Stimulated activated CD4-positive, alpha-beta T cell treated with anti-CD3 and anti-CD28 coated beads, Interleukin-15, amount 100 ng/mL, for 24 hours (primary cell): ENCODE data around the gene ERBB4.

Experiments used
- DNase-seq: peaks from one replicate; pipeline ENCODE4 v3.0.0-alpha.2; 2020

The ERBB4 gene

GRCh38 chr2:211981451-211981850 is 557.2 kb downstream of the ERBB4 start:
- no peak for DNase-seq

- no peak for DNase-seq
Observed at GRCh38 chr2:211976076-211976475, 562.5 kb downstream of the ERBB4 start.

- no peak for DNase-seq
Observed at GRCh38 chr2:211967234-211967633, 571.4 kb downstream of the ERBB4 start.

GRCh38 chr2:211963969-211964368 is 574.6 kb downstream of the ERBB4 start:
- no peak for DNase-seq

- DNase-seq = no peak
Observed at GRCh38 chr2:211957799-211958198, 580.8 kb downstream of the ERBB4 start.

GRCh38 chr2:211955648-211956047 is 583.0 kb downstream of the ERBB4 start:
- DNase-seq = no peak

- no peak for DNase-seq
Observed at GRCh38 chr2:211948932-211949331, 589.7 kb downstream of the ERBB4 start.

GRCh38 chr2:211946960-211947359 is 591.6 kb downstream of the ERBB4 start:
- DNase-seq = no peak

- DNase-seq = no peak
Observed at GRCh38 chr2:211944572-211944971, 594.0 kb downstream of the ERBB4 start.

GRCh38 chr2:211942153-211942552 is 596.4 kb downstream of the ERBB4 start:
- no peak for DNase-seq

- no peak for DNase-seq
Observed at GRCh38 chr2:211941216-211941747, 597.3 kb downstream of the ERBB4 start.

- DNase-seq = no peak
Observed at GRCh38 chr2:211939177-211939576, 599.4 kb downstream of the ERBB4 start.

- no peak for DNase-seq
Observed at GRCh38 chr2:211934811-211935210, 603.8 kb downstream of the ERBB4 start.

- no peak for DNase-seq
Observed at GRCh38 chr2:211931314-211931713, 607.3 kb downstream of the ERBB4 start.

- no peak for DNase-seq
Observed at GRCh38 chr2:211930331-211930730, 608.3 kb downstream of the ERBB4 start.

GRCh38 chr2:211928201-211928600 is 610.4 kb downstream of the ERBB4 start:
- DNase-seq = no peak

GRCh38 chr2:211923019-211923418 is 615.6 kb downstream of the ERBB4 start:
- no peak for DNase-seq

- no peak for DNase-seq
Observed at GRCh38 chr2:211903961-211904360, 634.6 kb downstream of the ERBB4 start.

- no peak for DNase-seq
Observed at GRCh38 chr2:211901226-211901846, 637.3 kb downstream of the ERBB4 start.

GRCh38 chr2:211900518-211900917 is 638.1 kb downstream of the ERBB4 start:
- no peak for DNase-seq

- no peak for DNase-seq
Observed at GRCh38 chr2:211900000-211900399, 638.6 kb downstream of the ERBB4 start.

- DNase-seq = no peak
Observed at GRCh38 chr2:211898702-211899101, 639.9 kb downstream of the ERBB4 start.

GRCh38 chr2:211881449-211881848 is 657.2 kb downstream of the ERBB4 start:
- DNase-seq = no peak

GRCh38 chr2:211879323-211879722 is 659.3 kb downstream of the ERBB4 start:
- no peak for DNase-seq

- DNase-seq = no peak
Observed at GRCh38 chr2:211877061-211877460, 661.5 kb downstream of the ERBB4 start.
